ENCODE data around the gene SGO2.
"Not testable (repeated sequence)": the region's sequence is repeated elsewhere in the genome, so short reads cannot be mapped to it uniquely, and the experiment has no call there.

The SGO2 gene

GRCh38 chr2:200525066-200525465 lies 941 bp upstream of the SGO2 start:
- no peak for DNase-seq (ENCODE audit: low read depth)

GRCh38 chr2:200525551-200525881 lies 491 bp upstream of the SGO2 start:
- DNase-seq (ENCODE audit: low read depth), result no peak

DNA sequence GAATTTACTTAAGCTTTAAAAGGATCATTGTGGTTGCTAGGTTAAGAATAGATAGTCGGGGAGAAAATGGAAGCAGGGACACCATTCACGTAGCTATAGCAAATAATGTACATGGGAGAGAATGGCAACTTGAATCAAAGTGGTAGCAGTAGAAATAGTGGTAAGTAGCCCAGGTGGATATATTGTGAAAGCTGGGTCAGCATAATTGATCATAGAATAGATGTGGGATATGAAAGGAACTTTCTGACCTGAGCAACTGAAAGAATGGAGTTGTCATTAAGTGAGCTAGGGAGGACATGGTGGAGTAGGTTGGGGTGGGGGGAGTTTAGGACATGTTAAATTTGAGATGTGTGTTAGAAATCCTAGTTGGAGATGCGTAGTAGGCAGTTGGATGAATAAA lies 2.2 kb downstream of the SGO2 start:
- DNase-seq (ENCODE audit: low read depth), result no peak

DNA sequence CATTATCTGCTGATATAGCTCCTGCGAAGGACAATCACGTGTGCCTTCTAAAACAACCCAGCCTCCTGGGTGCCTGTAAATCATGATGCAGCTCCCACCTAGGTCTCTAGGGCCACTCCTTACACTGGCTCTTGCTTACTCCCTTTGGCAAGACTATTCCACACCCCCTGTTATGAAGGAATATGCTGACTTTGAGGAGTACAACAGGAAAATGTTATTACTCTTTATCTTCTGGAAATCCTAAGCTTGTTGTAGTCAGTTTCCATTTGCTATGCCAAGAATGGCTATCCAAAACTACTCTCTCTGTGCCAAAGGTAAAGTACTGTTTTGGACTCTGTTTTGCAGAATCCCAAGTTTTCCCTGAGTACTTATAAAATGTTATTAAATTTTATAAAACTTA lies 7.7 kb downstream of the SGO2 start:
- no peak for DNase-seq (ENCODE audit: low read depth)

DNA sequence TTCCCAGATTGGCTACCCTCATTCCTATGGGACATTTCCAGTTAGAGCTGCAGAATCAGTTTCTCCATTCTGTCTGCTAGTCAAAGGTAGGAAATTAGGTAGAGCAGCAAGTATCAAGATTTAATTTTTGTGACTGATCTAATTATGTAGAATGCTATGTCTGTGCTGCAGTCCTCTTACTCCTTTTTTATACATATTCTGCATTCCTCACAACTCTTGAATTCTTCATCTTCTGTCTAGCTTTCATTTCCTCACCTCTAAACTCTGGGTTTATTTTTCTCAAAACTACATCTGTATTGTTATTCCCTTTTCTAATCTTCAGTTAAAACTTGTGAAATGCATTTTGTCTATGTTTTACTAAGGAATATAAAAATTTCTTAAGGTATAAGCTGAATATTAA lies 8.6 kb downstream of the SGO2 start:
- no peak for DNase-seq (ENCODE audit: low read depth)

DNA sequence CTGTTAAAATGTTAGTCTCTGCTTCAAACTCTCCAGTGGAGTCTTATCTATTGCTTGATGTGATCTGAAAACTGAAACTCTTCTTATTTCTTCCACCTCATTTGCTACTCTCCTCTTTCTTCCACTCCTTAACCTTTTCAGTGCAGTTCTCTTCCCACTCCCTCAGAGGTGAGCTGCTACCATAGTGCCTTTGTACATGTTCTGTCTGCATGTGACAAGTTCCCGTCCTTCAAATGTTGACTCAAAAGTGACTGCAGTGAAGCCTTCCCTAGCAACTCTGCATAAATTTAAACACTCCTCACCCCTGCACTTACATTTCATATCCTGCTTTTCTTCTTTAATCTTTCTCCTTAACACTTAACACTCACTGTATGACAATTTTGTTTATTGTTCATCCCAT lies 12.1 kb downstream of the SGO2 start:
- DNase-seq (ENCODE audit: low read depth), result no peak

- no peak for DNase-seq (ENCODE audit: low read depth)
Observed at GRCh38 chr2:200540793-200541192, 14.8 kb downstream of the SGO2 start.

DNA sequence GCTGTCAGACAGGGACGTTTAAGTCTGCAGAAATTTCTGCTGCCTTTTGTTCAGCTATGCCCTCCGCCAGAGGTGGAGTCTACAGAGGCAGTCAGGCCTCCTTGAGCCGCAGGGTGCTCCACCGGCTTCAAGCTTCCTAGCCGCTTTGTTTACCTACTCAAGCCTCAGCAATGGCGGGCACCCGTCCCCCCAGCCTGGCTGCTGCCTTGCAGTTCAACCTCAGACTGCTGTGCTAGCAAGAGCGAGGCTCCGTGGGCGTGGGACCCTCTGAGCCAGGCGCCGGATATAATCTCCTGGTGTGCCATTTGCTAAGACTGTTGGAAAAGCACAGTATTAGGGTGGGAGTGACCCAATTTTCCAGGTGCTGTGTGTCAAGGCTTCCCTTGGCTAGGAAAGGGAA lies 40.6 kb downstream of the SGO2 start:
- DNase-seq (ENCODE audit: low read depth), result not testable (repeated sequence)

DNA sequence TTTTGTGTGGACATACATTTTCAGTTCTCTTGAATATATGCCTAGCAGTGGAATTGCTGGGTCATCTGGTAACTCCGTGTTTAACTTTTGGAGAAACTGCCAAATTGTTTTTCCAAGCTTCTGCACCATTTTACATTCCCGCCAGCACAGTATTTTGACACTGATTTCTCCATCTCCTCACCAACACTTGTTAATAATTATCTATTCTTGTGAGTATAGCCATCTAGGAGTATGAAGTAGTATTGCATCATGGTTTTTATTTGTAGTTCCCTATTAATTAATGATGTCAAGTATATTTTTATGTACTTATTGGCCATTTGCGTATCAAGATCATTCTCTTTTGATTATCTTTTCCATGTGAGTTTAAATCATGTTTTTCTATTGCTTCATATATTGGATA lies 41.9 kb downstream of the SGO2 start:
- DNase-seq (ENCODE audit: low read depth), result no peak

DNA sequence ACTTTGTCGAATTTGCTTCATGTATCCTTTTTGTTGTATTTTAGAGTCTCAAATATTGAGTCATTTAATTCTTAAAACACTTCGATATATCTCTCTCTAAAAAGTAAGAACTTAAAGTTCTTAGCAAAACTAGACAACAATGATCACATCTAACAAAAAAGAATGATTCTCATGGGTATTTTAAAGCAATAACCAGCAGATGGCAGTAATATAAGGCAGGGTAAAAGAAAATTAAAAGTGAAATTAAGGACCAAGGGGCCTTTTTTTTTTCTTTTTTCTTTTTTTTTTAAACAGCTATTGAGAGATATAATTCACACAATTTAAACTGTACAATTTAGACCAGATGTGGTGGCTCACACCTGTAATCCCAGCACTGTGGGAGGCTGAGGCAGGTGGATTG lies 50.0 kb downstream of the SGO2 start:
- DNase-seq (ENCODE audit: low read depth), result no peak

DNA sequence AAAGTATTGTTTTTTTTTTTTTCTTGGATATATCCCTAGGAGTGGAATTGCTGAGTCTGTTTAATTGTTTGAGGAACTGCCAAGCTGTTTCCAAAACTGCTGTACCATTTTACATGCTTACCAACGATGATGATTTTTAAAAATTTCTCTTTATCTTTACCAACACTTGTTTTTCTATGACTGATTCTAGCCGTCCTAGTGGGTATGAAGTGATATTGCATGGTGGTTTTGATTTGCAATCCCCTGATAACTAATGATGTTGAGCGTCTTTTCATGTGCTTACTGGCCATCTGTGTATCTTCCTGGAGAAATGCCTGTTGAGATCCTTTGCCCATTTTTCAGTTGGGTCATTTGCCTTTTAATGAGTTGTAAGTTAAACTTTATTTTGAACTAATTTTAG lies 51.0 kb downstream of the SGO2 start:
- DNase-seq (ENCODE audit: low read depth), result no peak

DNA sequence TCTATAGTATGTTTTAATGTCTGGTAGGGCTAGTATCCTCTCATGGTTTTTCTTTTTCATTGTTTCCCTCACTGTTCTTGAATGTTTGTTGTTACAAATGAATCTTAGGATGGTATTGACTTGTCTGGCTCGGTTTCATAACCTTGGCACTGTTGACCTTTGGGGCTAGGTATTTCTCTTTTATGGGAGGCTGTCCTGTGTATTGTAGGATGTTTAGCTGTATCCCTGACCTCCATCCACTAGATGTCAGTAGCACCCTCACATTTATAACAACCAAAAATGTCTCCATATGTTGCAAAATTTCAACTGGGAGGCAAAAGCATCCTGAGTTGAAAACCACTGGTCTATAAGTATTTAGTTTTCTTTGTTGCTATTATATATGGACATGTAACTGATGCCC lies 52.8 kb downstream of the SGO2 start:
- no peak for DNase-seq (ENCODE audit: low read depth)

DNA sequence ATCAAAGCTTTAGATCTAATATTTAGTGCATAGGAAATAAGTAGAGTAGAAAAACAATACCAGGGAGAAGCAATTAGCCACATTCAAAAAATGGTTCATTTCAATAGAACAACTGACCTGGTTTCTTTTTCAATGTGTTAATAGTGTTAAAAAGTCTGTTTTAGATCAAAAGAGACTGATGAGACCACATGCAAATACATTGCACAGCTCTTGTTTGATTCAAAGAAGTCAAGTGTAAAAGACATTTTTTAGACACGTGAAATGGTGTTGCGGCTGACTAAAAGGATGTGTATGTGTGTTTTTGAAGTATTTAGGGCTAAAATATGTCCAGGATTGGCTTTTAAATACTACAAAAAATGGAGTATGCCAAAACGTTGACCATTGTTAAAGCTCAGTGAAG lies 58.6 kb downstream of the SGO2 start:
- no peak for DNase-seq (ENCODE audit: low read depth)

- no peak for DNase-seq (ENCODE audit: low read depth)
Observed at GRCh38 chr2:200585340-200585729, 59.3 kb downstream of the SGO2 start.

DNA sequence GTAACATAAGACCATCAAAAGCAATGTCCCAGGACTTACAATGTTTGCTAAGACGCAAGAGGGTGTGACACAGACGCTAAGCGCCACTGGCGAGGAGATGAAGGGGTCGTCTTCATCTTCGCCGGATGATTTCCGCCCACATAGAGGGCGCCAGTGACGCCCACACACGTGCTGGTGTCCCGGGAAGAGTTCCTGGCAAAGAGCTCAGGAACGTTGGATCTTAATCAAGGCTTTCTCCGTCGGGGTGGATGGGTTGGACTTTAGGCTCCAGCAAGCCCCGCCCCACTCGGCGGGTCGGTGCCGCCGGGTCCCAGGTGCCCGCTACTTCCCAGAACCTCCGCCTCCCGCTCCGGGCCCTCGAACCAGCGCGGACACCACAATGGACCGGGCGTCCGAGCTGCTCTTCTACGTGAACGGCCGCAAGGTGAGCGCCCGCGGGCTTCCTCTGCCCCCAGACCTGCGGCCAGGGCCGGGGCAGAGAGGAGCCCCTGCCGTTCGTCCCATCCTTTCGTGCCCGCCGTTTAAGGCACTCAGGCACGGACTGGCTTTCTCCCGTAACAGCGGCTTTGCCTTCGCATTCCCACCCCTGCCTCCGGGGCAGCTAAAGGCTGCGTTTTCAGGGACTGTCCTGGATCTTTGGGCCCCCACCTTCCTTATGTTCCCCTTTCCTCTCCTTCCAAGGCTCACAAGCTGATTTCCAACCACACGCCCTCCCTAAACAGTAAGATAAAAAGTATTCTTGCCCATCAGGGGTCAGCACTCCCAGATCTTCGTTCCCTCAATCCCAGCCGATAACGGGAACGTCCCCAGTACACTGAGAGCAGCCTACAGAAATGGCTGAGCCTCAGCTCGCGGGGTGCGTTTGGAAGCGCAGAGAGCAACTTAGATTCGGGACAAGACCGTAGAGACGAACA lies 60.0 kb downstream of the SGO2 start, which contains the start of gene AOX1:
Gene AOX1 (plus strand): TSS at position 285 of the 914 bp plus-strand sequence. CDS start 95 bp downstream, at position 380.
- peak; percentile 1 for DNase-seq (ENCODE audit: low read depth)

DNA sequence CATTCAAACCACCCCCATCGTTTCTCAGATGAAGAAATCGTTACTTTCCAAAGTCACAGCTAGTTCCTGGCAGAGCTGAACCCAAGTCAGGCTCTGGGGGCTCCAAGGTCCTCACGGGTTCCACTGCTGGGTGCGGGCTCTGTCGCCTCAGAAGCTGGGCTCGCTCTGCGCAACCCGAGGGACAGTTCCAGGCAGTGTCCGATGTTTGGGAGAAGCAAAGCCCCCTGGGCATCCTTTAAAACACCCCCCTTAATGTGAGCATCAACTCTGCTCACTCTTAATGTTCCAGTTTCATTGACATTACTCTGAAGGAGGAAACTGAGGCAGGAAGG lies 60.6 kb downstream of the SGO2 start:
- no peak for DNase-seq (ENCODE audit: low read depth)

- DNase-seq (ENCODE audit: low read depth), result no peak
Observed at GRCh38 chr2:200587007-200587616, 61.1 kb downstream of the SGO2 start.

GRCh38 chr2:200588076-200588678 lies 62.2 kb downstream of the SGO2 start:
- DNase-seq (ENCODE audit: low read depth), result no peak

- no peak for DNase-seq (ENCODE audit: low read depth)
Observed at GRCh38 chr2:200590090-200590489, 64.1 kb downstream of the SGO2 start.

- DNase-seq (ENCODE audit: low read depth), result no peak
Observed at GRCh38 chr2:200591308-200591707, 65.3 kb downstream of the SGO2 start.

DNA sequence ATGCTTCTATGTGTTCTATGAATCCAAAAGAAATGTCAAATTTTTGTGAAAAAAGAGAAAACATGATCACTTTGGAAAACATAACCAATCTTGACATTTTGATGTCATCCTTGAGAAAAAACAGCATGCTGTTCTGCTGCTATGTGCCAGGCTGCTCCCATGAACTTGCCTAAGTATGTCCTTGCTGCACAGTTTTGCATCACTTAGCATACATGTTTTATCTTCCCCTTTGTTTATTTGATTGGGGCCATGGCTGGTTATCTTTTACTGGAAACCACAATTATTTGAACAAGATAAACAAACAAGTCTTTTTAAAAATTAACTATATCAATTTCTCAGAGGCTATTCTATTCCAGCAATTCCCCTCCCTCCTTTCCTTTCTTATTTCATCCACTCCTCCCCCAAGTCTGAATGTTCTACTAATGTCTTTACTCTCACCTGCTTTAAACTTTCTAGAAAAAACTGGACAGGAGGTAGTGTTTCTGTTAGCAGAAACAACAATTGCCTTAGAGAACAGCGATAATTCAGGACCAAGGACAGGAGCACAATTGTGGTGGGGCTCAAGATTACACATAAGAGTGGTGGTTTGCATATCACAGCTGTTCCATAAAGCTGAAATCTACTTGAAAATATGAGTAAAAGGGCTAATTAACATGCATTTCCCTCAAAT lies 66.5 kb downstream of the SGO2 start:
- no peak for DNase-seq (ENCODE audit: low read depth)

DNA sequence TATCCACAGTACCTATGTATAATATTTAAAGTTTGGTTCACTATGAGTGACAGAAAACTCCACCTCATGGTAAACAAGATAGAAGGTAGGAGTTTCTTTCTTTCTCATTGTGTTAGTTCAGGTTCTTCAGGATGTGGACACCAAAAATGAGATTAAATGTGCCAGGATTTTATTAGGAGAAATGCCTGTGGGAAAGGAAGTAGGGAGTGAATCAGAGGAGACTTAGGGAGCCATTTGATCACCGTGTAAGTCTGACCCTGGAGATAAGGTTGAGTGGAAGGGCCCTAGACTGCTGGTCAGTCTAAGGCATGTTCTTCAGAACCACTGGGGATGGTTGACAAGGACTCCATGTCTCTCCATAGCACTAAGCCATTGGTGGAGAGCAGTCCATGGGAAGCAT lies 67.9 kb downstream of the SGO2 start:
- DNase-seq (ENCODE audit: low read depth), result no peak

DNA sequence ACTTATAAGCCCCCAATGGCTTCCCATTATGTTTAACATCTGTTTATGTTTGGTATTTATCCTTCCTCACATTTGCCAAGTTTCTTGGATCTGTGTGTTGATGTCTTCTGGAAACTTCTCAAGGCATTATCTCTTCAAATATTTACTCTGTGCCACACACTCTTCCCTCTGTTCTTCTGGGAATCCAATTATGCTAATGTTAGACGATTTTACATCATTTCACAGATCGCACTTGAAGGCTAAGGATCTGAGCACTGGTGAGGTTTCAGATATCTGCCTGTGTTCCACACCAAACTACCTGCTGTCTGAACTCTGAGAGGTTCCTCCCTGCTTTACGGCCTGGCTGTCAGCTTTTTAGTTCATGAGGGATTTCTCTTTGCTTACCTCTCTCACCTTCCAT lies 69.9 kb downstream of the SGO2 start:
- no peak for DNase-seq (ENCODE audit: low read depth)

Data from stimulated activated CD8-positive, alpha-beta memory T cell treated with anti-CD3 and anti-CD28 coated beads, Interleukin-12 subunit alpha, Interleukin-12 subunit beta, amount 100 ng/mL, for 4 hours (primary cell).